HG02870 (cell line): Measurements from ENCODE around the gene IER5L.
"Not testable (repeated sequence)": the region's sequence is repeated elsewhere in the genome, so short reads cannot be mapped to it uniquely, and the experiment has no call there.

Experiments used
- ATAC-seq: cut with Tn5 transposase; IDR thresholded peaks from one replicate; pipeline ENCODE4 v1.9.1; 2021; ENCODE audit warnings: mild to moderate bottlenecking, moderate library complexity; ENCODE audit not compliant: unreplicated experiment

Gene IER5L

GRCh38 chr9:129141066-129142041 lies 36.7 kb downstream of the IER5L start:
- ATAC-seq = no peak

GRCh38 chr9:129140397-129141065 lies 37.5 kb downstream of the IER5L start:
- ATAC-seq = peak; percentile 10

- ATAC-seq = peak; percentile 58
Measured at GRCh38 chr9:129139993-129140396, 38.1 kb downstream of the IER5L start.

- ATAC-seq = peak; percentile 13
Measured at GRCh38 chr9:129139233-129139992, 38.6 kb downstream of the IER5L start.

- no peak for ATAC-seq
Measured at GRCh38 chr9:129138476-129139232, 39.4 kb downstream of the IER5L start.

- ATAC-seq = no peak
Measured at GRCh38 chr9:129138144-129138462, 40.0 kb downstream of the IER5L start.

- ATAC-seq = no peak
Measured at GRCh38 chr9:129137292-129138143, 40.5 kb downstream of the IER5L start.

GRCh38 chr9:129136446-129137035 lies 41.5 kb downstream of the IER5L start:
- ATAC-seq = no peak

- no peak for ATAC-seq
Measured at GRCh38 chr9:129135476-129135875, 42.6 kb downstream of the IER5L start.

GRCh38 chr9:129133082-129133481 lies 45.0 kb downstream of the IER5L start:
- ATAC-seq = no peak

- peak; percentile 45 for ATAC-seq
Measured at GRCh38 chr9:129131300-129132145, 46.5 kb downstream of the IER5L start.

GRCh38 chr9:129130791-129131190 lies 47.3 kb downstream of the IER5L start:
- no peak for ATAC-seq

- not testable (repeated sequence) for ATAC-seq
Measured at GRCh38 chr9:129130271-129130670, 47.8 kb downstream of the IER5L start.

- ATAC-seq = no peak
Measured at GRCh38 chr9:129128689-129129088, 49.4 kb downstream of the IER5L start.

- no peak for ATAC-seq
Measured at GRCh38 chr9:129126749-129127618, 51.1 kb downstream of the IER5L start.
